C4-2B (cell line): Measurements from ENCODE around the gene CHRM4.

Experiments
- H3K27ac ChIP-seq: fragments of 450-650 bp; 2 replicates; pipeline ENCODE4 v1.5.1; 2017
- CTCF ChIP-seq: fragments of 450-650 bp; conservative IDR thresholded peaks from 2 replicates; pipeline ENCODE4 v1.5.1; 2017; ENCODE audit warnings: mild to moderate bottlenecking
- ZFX ChIP-seq: fragments of 450-650 bp; IDR thresholded peaks from 2 replicates; pipeline ENCODE4 v1.6.1; 2017

CHRM4 gene

GRCh38 chr11:46402957-46403902, 11.7 kb upstream of the CHRM4 start:
- TF ChIP-seq ZFX (no peak), CTCF (no peak)
- no peak overlapping the region for H3K27ac ChIP-seq

DNA sequence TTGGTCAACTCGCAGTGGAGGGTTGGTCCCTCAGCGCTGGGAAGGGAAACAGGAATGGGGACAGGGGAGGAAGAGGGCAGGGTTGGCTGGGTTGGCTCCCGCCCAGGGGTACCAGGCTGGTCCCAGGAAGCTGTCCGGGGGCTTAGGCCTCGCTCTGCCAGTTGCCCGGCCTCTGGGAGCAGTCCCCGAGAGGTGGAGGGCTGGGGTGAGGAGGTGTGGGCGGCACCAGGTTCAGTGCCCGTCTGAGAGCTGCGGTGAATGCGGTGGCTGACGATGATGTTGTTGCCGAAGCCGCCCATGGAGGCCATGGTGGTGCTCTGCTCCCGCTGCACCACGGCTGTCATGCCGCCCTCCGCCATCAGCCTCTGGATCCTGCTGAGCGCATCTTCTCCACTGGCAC, 6.0 kb upstream of the CHRM4 start:
- no peak overlapping the region for H3K27ac ChIP-seq
- TF ChIP-seq CTCF (no peak), ZFX (no peak)

- no peak for TF ChIP-seq ZFX
- TF ChIP-seq CTCF, result no peak
- H3K27ac ChIP-seq, result no peak overlapping the region
Observed at GRCh38 chr11:46393759-46394158, 2.2 kb upstream of the CHRM4 start.

GRCh38 chr11:46393231-46393616, 1.6 kb upstream of the CHRM4 start:
- TF ChIP-seq CTCF (no peak), ZFX (no peak)
- H3K27ac ChIP-seq, result no peak overlapping the region

GRCh38 chr11:46392421-46393230, 1.1 kb upstream of the CHRM4 start:
- no peak overlapping the region for H3K27ac ChIP-seq
- TF ChIP-seq CTCF, result no peak
- TF ChIP-seq ZFX, result no peak

GRCh38 chr11:46391186-46391577, 394 bp downstream of the CHRM4 start:
- TF ChIP-seq CTCF (no peak), ZFX (no peak)
- no peak overlapping the region for H3K27ac ChIP-seq
